ENCODE results near the gene APBA1.

DNA sequence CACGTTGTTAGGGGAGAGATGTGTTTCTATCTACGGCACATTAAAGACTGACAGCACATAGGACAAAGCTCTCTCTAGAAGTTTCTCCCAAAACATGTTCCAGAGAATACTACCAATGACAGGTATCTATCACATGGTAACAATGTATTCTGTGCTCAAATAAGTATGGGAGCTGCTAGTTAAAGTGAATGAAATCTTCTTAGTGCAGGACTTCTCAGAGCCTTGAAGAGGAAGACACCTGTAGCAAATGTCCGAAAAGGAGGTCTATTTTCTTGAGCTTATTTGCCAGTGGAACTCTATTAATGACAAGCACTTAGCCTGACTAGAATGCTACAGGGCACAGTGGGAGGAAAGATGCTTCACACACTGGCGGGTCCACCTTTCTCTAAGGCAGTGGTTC lies 209.8 kb downstream of the APBA1 start:
- TF ChIP-seq, protein P1, sequence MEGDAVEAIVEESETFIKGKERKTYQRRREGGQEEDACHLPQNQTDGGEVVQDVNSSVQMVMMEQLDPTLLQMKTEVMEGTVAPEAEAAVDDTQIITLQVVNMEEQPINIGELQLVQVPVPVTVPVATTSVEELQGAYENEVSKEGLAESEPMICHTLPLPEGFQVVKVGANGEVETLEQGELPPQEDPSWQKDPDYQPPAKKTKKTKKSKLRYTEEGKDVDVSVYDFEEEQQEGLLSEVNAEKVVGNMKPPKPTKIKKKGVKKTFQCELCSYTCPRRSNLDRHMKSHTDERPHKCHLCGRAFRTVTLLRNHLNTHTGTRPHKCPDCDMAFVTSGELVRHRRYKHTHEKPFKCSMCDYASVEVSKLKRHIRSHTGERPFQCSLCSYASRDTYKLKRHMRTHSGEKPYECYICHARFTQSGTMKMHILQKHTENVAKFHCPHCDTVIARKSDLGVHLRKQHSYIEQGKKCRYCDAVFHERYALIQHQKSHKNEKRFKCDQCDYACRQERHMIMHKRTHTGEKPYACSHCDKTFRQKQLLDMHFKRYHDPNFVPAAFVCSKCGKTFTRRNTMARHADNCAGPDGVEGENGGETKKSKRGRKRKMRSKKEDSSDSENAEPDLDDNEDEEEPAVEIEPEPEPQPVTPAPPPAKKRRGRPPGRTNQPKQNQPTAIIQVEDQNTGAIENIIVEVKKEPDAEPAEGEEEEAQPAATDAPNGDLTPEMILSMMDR (IDR thresholded peaks at IDR 0.05), result no peak
- TF ChIP-seq EZH2 (IDR thresholded peaks at IDR 0.05), result no peak
- TF ChIP-seq EZH2phosphoT487 (IDR thresholded peaks at IDR 0.05), result no peak

All from neural progenitor cell (in vitro differentiated cells).